T-helper 1 cell (primary cell): ENCODE results near the gene ABCA1.
A peak's percentile ranks its signal among the peaks of the same experiment; 100 is the strongest.
"Not testable (repeated sequence)": the region's sequence is repeated elsewhere in the genome, so short reads cannot be mapped to it uniquely, and the experiment has no call there.

Source experiments
- DNase-seq, 5 donors: peaks; one replicate each; pipeline ENCODE4 v3.0.0-alpha.2; 2012 to 2020

ABCA1 gene

GRCh38 chr9:104788251-104788650 lies 139.7 kb downstream of the ABCA1 start:
- no peak for DNase-seq

- DNase-seq: no peak
Measured at GRCh38 chr9:104787306-104788015, 140.5 kb downstream of the ABCA1 start.

- no peak for DNase-seq
Measured at GRCh38 chr9:104786293-104786692, 141.7 kb downstream of the ABCA1 start.

GRCh38 chr9:104784098-104784497 lies 143.9 kb downstream of the ABCA1 start:
- DNase-seq: no peak

- DNase-seq: no peak
Measured at GRCh38 chr9:104783588-104783987, 144.4 kb downstream of the ABCA1 start.

GRCh38 chr9:104780796-104781395 lies 147.1 kb downstream of the ABCA1 start:
- DNase-seq: no peak

GRCh38 chr9:104779946-104780535 lies 147.9 kb downstream of the ABCA1 start:
- DNase-seq: no peak

GRCh38 chr9:104779334-104779733 lies 148.6 kb downstream of the ABCA1 start:
- no peak for DNase-seq

GRCh38 chr9:104778802-104779201 lies 149.2 kb downstream of the ABCA1 start:
- no peak for DNase-seq

- DNase-seq: no peak
Measured at GRCh38 chr9:104776797-104777196, 151.2 kb downstream of the ABCA1 start.

- no peak for DNase-seq
Measured at GRCh38 chr9:104775976-104776375, 152.0 kb downstream of the ABCA1 start.

- no peak for DNase-seq
Measured at GRCh38 chr9:104775574-104775936, 152.4 kb downstream of the ABCA1 start.

GRCh38 chr9:104774831-104775573 lies 153.0 kb downstream of the ABCA1 start:
- DNase-seq: peak in 1 of 5 donors; percentile 17

- DNase-seq: no peak
Measured at GRCh38 chr9:104774132-104774531, 153.8 kb downstream of the ABCA1 start.

GRCh38 chr9:104772714-104773510 lies 155.0 kb downstream of the ABCA1 start:
- no peak for DNase-seq

GRCh38 chr9:104769655-104770054 lies 158.3 kb downstream of the ABCA1 start:
- no peak for DNase-seq

GRCh38 chr9:104769029-104769428 lies 158.9 kb downstream of the ABCA1 start:
- not testable (repeated sequence) for DNase-seq

- no peak for DNase-seq
Measured at GRCh38 chr9:104767507-104767906, 160.4 kb downstream of the ABCA1 start.

GRCh38 chr9:104766025-104766424 lies 161.9 kb downstream of the ABCA1 start:
- no peak for DNase-seq

GRCh38 chr9:104765138-104765537 lies 162.8 kb downstream of the ABCA1 start:
- DNase-seq: no peak

- DNase-seq: no peak
Measured at GRCh38 chr9:104758974-104759373, 169.0 kb downstream of the ABCA1 start.

- DNase-seq: no peak
Measured at GRCh38 chr9:104750185-104750767, 177.7 kb downstream of the ABCA1 start.
